Breast epithelium (tissue), 3 donors: Measurements from ENCODE around the gene SLC25A15.

Source experiments
- CTCF ChIP-seq, 3 donors: fragments of 450-650 bp; IDR thresholded peaks; one replicate each; pipeline ENCODE4 v1.5.1; 2016 to 2017; ENCODE audit warnings: antibody characterized with exemption in 3 of 3, mild to moderate bottlenecking in 3 of 3, moderate library complexity in 3 of 3
- POLR2A ChIP-seq: fragments of 450-650 bp; IDR thresholded peaks from one replicate; pipeline ENCODE4 v1.6.1; 2016; ENCODE audit warnings: antibody characterized with exemption, mild to moderate bottlenecking, moderate library complexity

GRCh38 chr13:40777166-40777808 is 12.1 kb upstream of the SLC25A15 start:
- TF ChIP-seq POLR2A (no peak), CTCF (IDR thresholded peaks at IDR 0.05) (peak; percentile 47 to 64 (median 59))
